OCI-LY3 (cell line): ENCODE data around the gene PRTFDC1.

Experiments used
- H2AFZ ChIP-seq: fragments of 200-600, 300-600 bp; shearing (Covaris generic); 2 replicates; pipeline ENCODE4 v1.6.0; 2014; ENCODE audit warnings: antibody characterized with exemption, low read depth, low read length
- H3K27ac ChIP-seq: fragments of 200-600, 300-600 bp; sonication (generic); 2 replicates; pipeline ENCODE4 v1.5.1; 2014; ENCODE audit warnings: mild to moderate bottlenecking, low read length, moderate library complexity, mixed read lengths
- H3K27me3 ChIP-seq: fragments of 200-600, 300-600 bp; sonication (generic); 2 replicates; pipeline ENCODE4 v1.6.1; 2014; ENCODE audit warnings: low read depth, low read length, mixed read lengths
- H3K36me3 ChIP-seq: fragments of 200-600, 300-600 bp; sonication (generic); replicated peaks from 2 replicates; pipeline ENCODE3; 2014; ENCODE audit warnings: low read depth, low read length, mixed read lengths
- H3K4me1 ChIP-seq: fragments of 300-600, 200-600 bp; sonication (generic); 2 replicates; pipeline ENCODE4 v1.6.1; 2014; ENCODE audit warnings: low read length, mixed read lengths
- H3K4me2 ChIP-seq: fragments of 200-600, 300-600 bp; sonication (generic); 2 replicates; pipeline ENCODE4 v1.6.1; 2014; ENCODE audit warnings: low read length, mixed read lengths
- H3K4me3 ChIP-seq: fragments of 300-600, 200-600 bp; sonication (generic); 2 replicates; pipeline ENCODE4 v1.5.1; 2014; ENCODE audit warnings: antibody characterized with exemption, mild to moderate bottlenecking, low read length, moderate library complexity
- H3K79me2 ChIP-seq: fragments of 300-600, 200-600 bp; shearing (Covaris generic); 2 replicates; pipeline ENCODE4 v1.6.1; 2014; ENCODE audit warnings: mild to moderate bottlenecking, low read length, mixed read lengths
- H3K9ac ChIP-seq: fragments of 300-600, 200-600 bp; shearing (Covaris generic); 2 replicates; pipeline ENCODE4 v1.6.0; 2014; ENCODE audit warnings: mild to moderate bottlenecking, low read length, moderate library complexity
- H3K9me3 ChIP-seq: fragments of 200-600, 300-600 bp; shearing (Covaris generic); 2 replicates; pipeline ENCODE4 v1.6.1; 2014; ENCODE audit warnings: low read length, mixed read lengths; ENCODE audit not compliant: insufficient read depth
- H4K20me1 ChIP-seq: fragments of 200-600, 300-600 bp; sonication (generic); 2 replicates; pipeline ENCODE4 v1.6.1; 2016; ENCODE audit warnings: low read length, mixed read lengths; ENCODE audit not compliant: insufficient read depth
- CTCF ChIP-seq: fragments of 200-600, 300-600 bp; sonication (generic); IDR thresholded peaks from 2 replicates; pipeline ENCODE4 v1.5.1; 2014; ENCODE audit warnings: antibody characterized with exemption, low read length, low read depth
- EZH2phosphoT487 ChIP-seq: fragments of 200-600 bp; shearing (Covaris generic); IDR thresholded peaks from 2 replicates; pipeline ENCODE4 v1.6.1; 2018; ENCODE audit warnings: antibody characterized with exemption, mixed run types, low read depth

The PRTFDC1 gene

GRCh38 chr10:24950439-24950838 lies 2.0 kb downstream of the PRTFDC1 start:
- H3K9me3 ChIP-seq, result no peaks in the 10 kb centered on the region
- no peaks in the 10 kb centered on the region for H4K20me1 ChIP-seq
- H3K4me3 ChIP-seq, result no peak overlapping the region
- no peak overlapping the region for H2AFZ ChIP-seq
- no peak overlapping the region for H3K4me2 ChIP-seq
- H3K36me3 ChIP-seq, result no peaks in the 10 kb centered on the region
- H3K27me3 ChIP-seq, result no peaks in the 10 kb centered on the region
- no peak overlapping the region for H3K9ac ChIP-seq
- TF ChIP-seq CTCF (no peak), EZH2phosphoT487 (no peak)
- no peaks in the 10 kb centered on the region for H3K79me2 ChIP-seq
- no peak overlapping the region for H3K27ac ChIP-seq
- H3K4me1 ChIP-seq, result peaks cover 4% of the 10 kb centered on the region; the same call in 1 of the 2 replicates

- no peak overlapping the region for H2AFZ ChIP-seq
- H3K79me2 ChIP-seq, result no peaks in the 10 kb centered on the region
- no peak overlapping the region for H3K4me3 ChIP-seq
- H3K9me3 ChIP-seq, result no peaks in the 10 kb centered on the region
- no peaks in the 10 kb centered on the region for H3K27me3 ChIP-seq
- no peaks in the 10 kb centered on the region for H3K36me3 ChIP-seq
- H3K4me1 ChIP-seq, result peaks cover 4% of the 10 kb centered on the region; the same call in 1 of the 2 replicates
- no peaks in the 10 kb centered on the region for H4K20me1 ChIP-seq
- H3K4me2 ChIP-seq, result no peak overlapping the region
- H3K27ac ChIP-seq, result no peak overlapping the region
- TF ChIP-seq EZH2phosphoT487 (no peak), CTCF (no peak)
- H3K9ac ChIP-seq, result no peak overlapping the region
These were observed 2.8 kb downstream of the PRTFDC1 start for GRCh38 chr10:24949616-24950015.

GRCh38 chr10:24947304-24948097 lies 4.9 kb downstream of the PRTFDC1 start:
- Histone ChIP-seq H3K27me3 (no peaks in the 10 kb centered on the region), H4K20me1 (no peaks in the 10 kb centered on the region), H3K4me3 (no peak overlapping the region), H3K4me1 (peaks cover 4% of the 10 kb centered on the region; the same call in 1 of the 2 replicates), H3K9me3 (no peaks in the 10 kb centered on the region), H2AFZ (no peak overlapping the region), H3K4me2 (no peak overlapping the region), H3K36me3 (no peaks in the 10 kb centered on the region), H3K27ac (no peak overlapping the region), H3K9ac (no peak overlapping the region), H3K79me2 (no peaks in the 10 kb centered on the region)
- TF ChIP-seq CTCF, result no peak
- no peak for TF ChIP-seq EZH2phosphoT487

GRCh38 chr10:24944512-24945255 lies 7.7 kb downstream of the PRTFDC1 start:
- no peak overlapping the region for H3K27ac ChIP-seq
- no peaks in the 10 kb centered on the region for H3K4me1 ChIP-seq
- H3K79me2 ChIP-seq, result no peaks in the 10 kb centered on the region
- no peak overlapping the region for H3K4me2 ChIP-seq
- H3K27me3 ChIP-seq, result no peaks in the 10 kb centered on the region
- no peaks in the 10 kb centered on the region for H3K9me3 ChIP-seq
- H3K9ac ChIP-seq, result no peak overlapping the region
- H3K36me3 ChIP-seq, result no peaks in the 10 kb centered on the region
- no peaks in the 10 kb centered on the region for H4K20me1 ChIP-seq
- H2AFZ ChIP-seq, result no peak overlapping the region
- TF ChIP-seq EZH2phosphoT487 (no peak), CTCF (no peak)
- no peak overlapping the region for H3K4me3 ChIP-seq
